H1 (cell line): ENCODE measurements around the gene UBAP2. TPM values are rescaled to one million over a fixed set of nuclear protein-coding genes. Genes with fewer than 3 reads are reported as not detected.

Experiments
- CTCF ChIA-PET: fragments of 300-600 bp; sonication (Branson Sonifier 250); formaldehyde crosslinking; loops from one replicate; lab custom pipeline; 2021; ENCODE audit not compliant: partially characterized antibody; lab: Charles Lee
- POLR2A ChIA-PET: fragments of 300-600 bp; sonication (Branson Sonifier 250); formaldehyde crosslinking; loops from one replicate; lab custom pipeline; 2021; ENCODE audit warnings: inconsistent platforms; ENCODE audit not compliant: partially characterized antibody; lab: Charles Lee
- DNase-seq, 2 experiments: peaks; one replicate each; pipeline versions ENCODE4 v3.0.0 to v3.0.0-alpha.2; 2010 to 2022; ENCODE audit warnings: low spot score in 2 of 2, low read depth in 1 of 2, mixed read lengths in 1 of 2
- FAIRE-seq: peaks from 2 replicates; lab custom pipeline; 2011; peaks lifted over from hg19 to GRCh38; lab: Jason Lieb, UNC
- H2AFZ ChIP-seq: 2 replicates; pipeline ENCODE4 v1.8.1; 2012; ENCODE audit warnings: low read length, inconsistent platforms
- H2AK5ac ChIP-seq: 2 replicates; pipeline ENCODE4 v1.6.1; 2013; ENCODE audit warnings: low read depth, low read length
- H2BK120ac ChIP-seq: replicated peaks from 2 replicates; pipeline ENCODE3; 2013; ENCODE audit warnings: low read depth, low read length, inconsistent platforms
- H2BK12ac ChIP-seq: 2 replicates; pipeline ENCODE4 v1.6.1; 2013; ENCODE audit warnings: low read depth, low read length
- H2BK15ac ChIP-seq: 2 replicates; pipeline ENCODE4 v1.6.1; 2013; ENCODE audit warnings: low read length
- H2BK20ac ChIP-seq: 2 replicates; pipeline ENCODE4 v1.6.1; 2013; ENCODE audit warnings: low read length
- H2BK5ac ChIP-seq: 2 replicates; pipeline ENCODE4 v1.6.1; 2013; ENCODE audit warnings: low read depth, low read length
- H3K14ac ChIP-seq: 2 replicates; pipeline ENCODE4 v1.6.1; 2013; ENCODE audit warnings: inconsistent platforms; ENCODE audit not compliant: insufficient read length
- H3K18ac ChIP-seq: 2 replicates; pipeline ENCODE4 v1.6.1; 2013; ENCODE audit warnings: low read length; ENCODE audit errors: extremely low read depth
- H3K23ac ChIP-seq: 2 replicates; pipeline ENCODE4 v1.6.1; 2013; ENCODE audit warnings: inconsistent platforms; ENCODE audit not compliant: insufficient read length
- H3K23me2 ChIP-seq: 2 replicates; pipeline ENCODE4 v1.6.1; 2013; ENCODE audit warnings: low read depth, low read length
- H3K27ac ChIP-seq: 2 replicates; pipeline ENCODE4 v1.6.1; 2011; ENCODE audit warnings: low read depth, low read length, inconsistent platforms
- H3K27me3 ChIP-seq, 4 experiments: replicated peaks in 1 of 4; 1 replicate in 1 of 4; 2 replicates in 3 of 4; pipeline versions ENCODE4 v1.6.1 to v1.8.1; 2011 to 2013; ENCODE audit warnings: low read length in 3 of 4, mild to moderate bottlenecking in 3 of 4, inconsistent platforms in 2 of 4, mixed read lengths in 2 of 4, moderate library complexity in 1 of 4; ENCODE audit not compliant: control insufficient read depth in 3 of 4, insufficient read depth in 3 of 4; ENCODE audit errors: extremely low read depth in 1 of 4
- H3K36me3 ChIP-seq, 4 experiments: 2 replicates each; pipeline versions ENCODE4 v1.6.1 to v1.8.1; 2011 to 2013; ENCODE audit warnings: mild to moderate bottlenecking in 4 of 4, low read length in 3 of 4, moderate library complexity in 2 of 4, control low read depth in 1 of 4, inconsistent platforms in 1 of 4; ENCODE audit not compliant: insufficient read depth in 4 of 4, control insufficient read depth in 2 of 4
- H3K4ac ChIP-seq: replicated peaks from 2 replicates; pipeline ENCODE3; 2013; ENCODE audit warnings: low read length, low read depth, mixed read lengths, inconsistent platforms; ENCODE audit not compliant: insufficient read length
- H3K4me1 ChIP-seq, 4 experiments: replicated peaks in 1 of 4; 1 replicate in 1 of 4; 2 replicates in 3 of 4; pipeline versions ENCODE4 v1.6.1 to v1.8.1; 2011 to 2013; ENCODE audit warnings: low read length in 3 of 4, inconsistent platforms in 2 of 4, mixed read lengths in 1 of 4; ENCODE audit not compliant: insufficient read depth in 4 of 4, control insufficient read depth in 3 of 4
- H3K4me2 ChIP-seq, 2 experiments: 2 replicates each; pipeline versions ENCODE4 v1.6.1 to v1.8.1; 2011 to 2013; ENCODE audit warnings: low read depth in 2 of 2, low read length in 2 of 2, control low read depth in 1 of 2, inconsistent platforms in 1 of 2, mild to moderate bottlenecking in 1 of 2; ENCODE audit not compliant: insufficient read depth in 1 of 2
- H3K4me3 ChIP-seq, 4 experiments: fragments of 200-600, 300-600 bp in 1 of 4; sonication (generic), shearing (Covaris generic), sonication (Bioruptor Twin) in 1 of 4; 2 replicates each; pipeline versions ENCODE4 v1.5.1 to v1.8.1; 2011 to 2016; ENCODE audit warnings: low read length in 4 of 4, low read depth in 3 of 4, control low read depth in 2 of 4, inconsistent platforms in 2 of 4, mild to moderate bottlenecking in 2 of 4, mixed read lengths in 1 of 4, moderate library complexity in 1 of 4; ENCODE audit not compliant: insufficient read depth in 2 of 4; ENCODE audit errors: extremely low read depth in 1 of 4
- H3K56ac ChIP-seq: replicated peaks from 2 replicates; pipeline ENCODE3; 2013; ENCODE audit warnings: low read depth, mild to moderate bottlenecking, mixed read lengths, low read length, inconsistent platforms; ENCODE audit not compliant: insufficient read length
- H3K79me1 ChIP-seq: 2 replicates; pipeline ENCODE4 v1.6.1; 2013; ENCODE audit warnings: low read depth, low read length, control low read depth
- H3K79me2 ChIP-seq, 2 experiments: 2 replicates each; pipeline versions ENCODE4 v1.6.1 to v1.8.1; 2012 to 2013; ENCODE audit warnings: low read length in 2 of 2, mild to moderate bottlenecking in 2 of 2, inconsistent platforms in 1 of 2; ENCODE audit not compliant: insufficient read depth in 2 of 2, control insufficient read depth in 1 of 2
- H3K9ac ChIP-seq, 4 experiments: replicated peaks in 1 of 4; 1 replicate in 1 of 4; 2 replicates in 3 of 4; pipeline versions ENCODE4 v1.6.1 to v1.8.1; 2011 to 2013; ENCODE audit warnings: low read depth in 3 of 4, low read length in 3 of 4, control low read depth in 2 of 4, mild to moderate bottlenecking in 2 of 4, moderate library complexity in 2 of 4, inconsistent platforms in 1 of 4; ENCODE audit errors: extremely low read depth in 1 of 4
- H3K9me3 ChIP-seq, 2 experiments: 2 replicates each; pipeline versions ENCODE4 v1.6.1 to v1.8.1; 2012 to 2013; ENCODE audit warnings: mild to moderate bottlenecking in 2 of 2, moderate library complexity in 2 of 2, control low read depth in 1 of 2, inconsistent platforms in 1 of 2, low read depth in 1 of 2, low read length in 1 of 2, mixed read lengths in 1 of 2; ENCODE audit not compliant: insufficient read depth in 2 of 2
- H4K20me1 ChIP-seq, 2 experiments: replicated peaks in 1 of 2; 2 replicates each; pipeline versions ENCODE3 to v1.8.1; 2011 to 2013; ENCODE audit warnings: inconsistent platforms in 2 of 2, low read length in 2 of 2, mild to moderate bottlenecking in 1 of 2; ENCODE audit not compliant: insufficient read depth in 2 of 2, control insufficient read depth in 1 of 2
- H4K5ac ChIP-seq: 2 replicates; pipeline ENCODE4 v1.6.1; 2013; ENCODE audit warnings: low read length, low read depth, mixed read lengths, inconsistent platforms; ENCODE audit not compliant: insufficient read length
- H4K8ac ChIP-seq: 2 replicates; pipeline ENCODE4 v1.8.0; 2013; ENCODE audit warnings: mild to moderate bottlenecking, moderate library complexity, low read length, inconsistent platforms; ENCODE audit not compliant: insufficient read depth; ENCODE audit errors: extremely low read depth
- H4K91ac ChIP-seq: replicated peaks from 2 replicates; pipeline ENCODE3; 2013; ENCODE audit warnings: low read length, mixed read lengths, inconsistent platforms; ENCODE audit not compliant: insufficient read length
- CEBPB ChIP-seq: IDR thresholded peaks from 2 replicates; pipeline ENCODE4 v1.6.1; 2012; ENCODE audit warnings: low read depth, low read length
- E2F6 ChIP-seq: IDR thresholded peaks from 2 replicates; pipeline ENCODE4 v1.6.1; 2012; ENCODE audit warnings: inconsistent platforms
- EZH2 ChIP-seq: fragments of 200-600 bp; sonication (generic); IDR thresholded peaks from 2 replicates; pipeline ENCODE4 v1.7.1; 2012; ENCODE audit warnings: low read depth, mild to moderate bottlenecking, moderate library complexity, low read length, inconsistent platforms; ENCODE audit not compliant: severe bottlenecking
- HDAC6 ChIP-seq: IDR thresholded peaks from one replicate; pipeline ENCODE4 v1.7.1; 2012; ENCODE audit warnings: low read depth, mild to moderate bottlenecking, inconsistent platforms, low read length, moderate library complexity
- KDM1A ChIP-seq: fragments of 200-600, 300-600 bp; sonication (generic); IDR thresholded peaks from 2 replicates; pipeline ENCODE4 v1.7.1; 2016; ENCODE audit warnings: mild to moderate bottlenecking, low read length, borderline replicate concordance
- MAFK ChIP-seq: IDR thresholded peaks from 2 replicates; pipeline ENCODE4 v1.6.1; 2012; ENCODE audit warnings: low read depth, mild to moderate bottlenecking, improper control_type of control experiment, low read length
- NANOG ChIP-seq: IDR thresholded peaks from 2 replicates; pipeline ENCODE4 v1.6.1; 2011; ENCODE audit warnings: low read length, low read depth, mild to moderate bottlenecking, inconsistent platforms; ENCODE audit not compliant: insufficient read depth, poor library complexity, severe bottlenecking
- POU5F1 ChIP-seq: IDR thresholded peaks from 2 replicates; pipeline ENCODE4 v1.6.1; 2011; ENCODE audit warnings: low read depth, mild to moderate bottlenecking, low read length, moderate library complexity
- WGBS, 2 experiments: shearing (Covaris generic) in 1 of 2; methylation state at CpG; one replicate each; pipeline versions ENCODE4 v1.1.6 to v1.1.7; 2013 to 2015; ENCODE audit warnings: low lambda C conversion rate in 2 of 2, mixed read lengths in 2 of 2, inconsistent platforms in 1 of 2, low coverage in 1 of 2, missing lambda C conversion rate in 1 of 2; ENCODE audit not compliant: insufficient replicate concordance in 2 of 2, insufficient coverage in 1 of 2, insufficient read length in 1 of 2; ENCODE audit errors: extremely low coverage in 1 of 2, missing lambda C conversion rate in 1 of 2; 5-methylcytosine and 5-hydroxymethylcytosine counted together
- polyA plus RNA-seq, 7 experiments: library from polyadenylated mRNA; depleted of rRNA in 3 of 7; stranded (reverse) in 5 of 7; unstranded in 2 of 7; fragments of >200 nt in 5 of 7; fragments of 200-250 nt in 2 of 7; gene quantifications; 1 replicate in 5 of 7; 2 replicates in 1 of 7; 4 replicates in 1 of 7; pipeline versions ENCODE4 v1.2.1 to v1.2.3, GENCODE V29; 2011 to 2013; ENCODE audit warnings: missing spikeins in 2 of 7, mixed read lengths in 2 of 7
- total RNA-seq: library from RNA; stranded (reverse); fragmentation: NEBNext Ultra II Directional; extraction: Animal tissue kit (Norgen Biotek cat#: 25700); gene quantifications from 2 replicates; pipeline ENCODE4 v1.2.1, GENCODE V29; 2021

Gene UBAP2
- total and polyA plus RNA-seq, 2 of the 8 experiments (the other 6 are each of a cell fraction or from before 2014, with no cell fraction given) = 75.0 to 81.4 TPM

- Histone ChIP-seq H3K23ac (no peak overlapping the region), H4K20me1 (peaks cover 0 to 7% of the 10 kb centered on the region in 2 experiments), H3K4me1 (no peaks in the 10 kb centered on the region), H4K5ac (no peak overlapping the region), H3K18ac (no peak overlapping the region), H2AK5ac (no peak overlapping the region), H3K27me3 (no peaks in the 10 kb centered on the region), H3K4me2 (no peak overlapping the region), H3K79me2 (peaks cover 0 to 2% of the 10 kb centered on the region in 2 experiments; a peak in 1 of 4 replicates), H3K14ac (no peak overlapping the region), H3K23me2 (no peaks in the 10 kb centered on the region), H3K79me1 (no peaks in the 10 kb centered on the region; the same call in 1 of the 2 replicates), H3K27ac (no peak overlapping the region), H2BK12ac (no peak overlapping the region), H3K9ac (no peak overlapping the region), H4K91ac (no peak overlapping the region), H2AFZ (no peak overlapping the region), H2BK20ac (no peak overlapping the region), H3K36me3 (peaks cover 15 to 63% (median 23%) of the 10 kb centered on the region in 4 experiments), H3K4me3 (no peak overlapping the region), H3K4ac (no peak overlapping the region), H2BK120ac (no peak overlapping the region), H4K8ac (no peak overlapping the region), H2BK15ac (no peak overlapping the region), H2BK5ac (no peak overlapping the region), H3K56ac (no peak overlapping the region), H3K9me3 (no peaks in the 10 kb centered on the region)
- 93% methylated on average over 2 of the region's 2 CpGs; no CpG with 5 or more reads in 1 of the 2 experiments for WGBS, 2 experiments
- no peak for TF ChIP-seq KDM1A
- no peak for TF ChIP-seq EZH2
- no peak for TF ChIP-seq CEBPB
- no peak for TF ChIP-seq NANOG
- no peak for TF ChIP-seq HDAC6
- TF ChIP-seq E2F6 = no peak
- TF ChIP-seq POU5F1 = no peak
- no peak for TF ChIP-seq MAFK
- FAIRE-seq (no peak), DNase-seq (no peak)
- CTCF ChIA-PET = interaction anchor here (1.4 kb wide), 1 partner anchor 214 kb away, joined by 3 read pairs; no protein-coding TSS in a partner anchor
- POLR2A ChIA-PET = interaction anchor here (0.6 kb wide), 1 partner anchor 73 kb away, joined by 4 read pairs; no protein-coding TSS in a partner anchor
These were observed 96.6 kb downstream of the UBAP2 start for GRCh38 chr9:33952066-33952465.
